GM12878 (cell line): ENCODE measurements around the gene DNAI2. TPM values are rescaled to one million over a fixed set of nuclear protein-coding genes. Genes with fewer than 3 reads are reported as not detected.

Source experiments
- ATAC-seq: fragments of 200-7000 bp; cut with Tn5 transposase; 3 replicates; pipeline ENCODE4 v1.9.1; 2020; ENCODE audit warnings: mild to moderate bottlenecking, moderate library complexity
- BruUV-seq: library from RNA; stranded (reverse); fragments of 400-500 nt; replicated peaks from 2 replicates; lab custom pipeline; 2021; lab: Mats Ljungman, UMichigan
- CTCF ChIA-PET: fragments of 300-600 bp; sonication (Branson Sonifier 250); formaldehyde crosslinking; extraction: SDS; loops from one replicate; lab custom pipeline; 2021; ENCODE audit warnings: inconsistent platforms; lab: Yijun Ruan, JAX
- POLR2A ChIA-PET: fragments of 350-600 bp; formaldehyde crosslinking; extraction: SDS; loops from one replicate; lab custom pipeline; 2021; ENCODE audit warnings: inconsistent platforms; lab: Charles Lee
- RAD21 ChIA-PET: fragments of 300-600 bp; sonication (Branson Sonifier 250); formaldehyde crosslinking; loops from one replicate; lab custom pipeline; 2023; ENCODE audit warnings: antibody characterized with exemption; ENCODE audit not compliant: unreplicated experiment; lab: Charles Lee
- SMC1A ChIA-PET: fragments of 300-600 bp; sonication (Branson Sonifier 250); formaldehyde crosslinking; loops from one replicate; lab custom pipeline; 2023; ENCODE audit not compliant: unreplicated experiment, uncharacterized antibody; lab: Charles Lee
- DNase-seq: peaks from one replicate; pipeline ENCODE4 v3.0.0-alpha.2; 2011; ENCODE audit warnings: low read depth, low spot score
- FAIRE-seq: peaks from 3 replicates; lab custom pipeline; 2011; peaks lifted over from hg19 to GRCh38; lab: Jason Lieb, UNC
- H2AFZ ChIP-seq: 2 replicates; pipeline ENCODE4 v1.6.0; 2011; ENCODE audit warnings: low read depth, low read length, control low read depth; ENCODE audit not compliant: control insufficient read depth
- H3K27ac ChIP-seq: 2 replicates; pipeline ENCODE4 v1.5.1; 2011; ENCODE audit warnings: control low read depth; ENCODE audit not compliant: control insufficient read depth, insufficient read depth
- H3K27me3 ChIP-seq, 2 experiments: replicated peaks in 1 of 2; 2 replicates each; pipeline versions ENCODE4 v1.6.0 to v1.6.1; 2011; ENCODE audit warnings: low read length in 1 of 2; ENCODE audit not compliant: control insufficient read depth in 2 of 2, insufficient read depth in 2 of 2
- H3K36me3 ChIP-seq, 2 experiments: 2 replicates each; pipeline ENCODE4 v1.5.1; 2011; ENCODE audit warnings: low read length in 1 of 2; ENCODE audit not compliant: control insufficient read depth in 2 of 2, insufficient read depth in 2 of 2
- H3K4me1 ChIP-seq: 2 replicates; pipeline ENCODE4 v1.6.1; 2011; ENCODE audit warnings: mild to moderate bottlenecking, low read length, moderate library complexity, mixed read lengths; ENCODE audit not compliant: control insufficient read depth, insufficient read depth
- H3K4me2 ChIP-seq: 2 replicates; pipeline ENCODE4 v1.6.0; 2011; ENCODE audit warnings: control low read depth; ENCODE audit not compliant: control insufficient read depth, insufficient read depth
- H3K4me3 ChIP-seq: fragments of 200-600 bp; sonication (generic); 2 replicates; pipeline ENCODE4 v1.5.1; 2016
- H3K79me2 ChIP-seq: 2 replicates; pipeline ENCODE4 v1.6.0; 2011; ENCODE audit warnings: low read length; ENCODE audit not compliant: control insufficient read depth, insufficient read depth
- H3K9ac ChIP-seq: 2 replicates; pipeline ENCODE4 v1.8.0; 2011; ENCODE audit warnings: low read length, control low read depth, mixed read lengths; ENCODE audit not compliant: control insufficient read depth, insufficient read depth
- H3K9me3 ChIP-seq: replicated peaks from 3 replicates; pipeline ENCODE4 v1.5.1; 2011; ENCODE audit warnings: mild to moderate bottlenecking, low read length; ENCODE audit not compliant: control insufficient read depth, insufficient read depth
- H4K20me1 ChIP-seq: 2 replicates; pipeline ENCODE4 v1.6.0; 2011; ENCODE audit not compliant: control insufficient read depth, insufficient read depth
- DPF2 ChIP-seq: fragments of 450-650 bp; IDR thresholded peaks from 2 replicates; pipeline ENCODE4 v1.6.1; 2017; ENCODE audit warnings: mild to moderate bottlenecking
- IKZF1 ChIP-seq: fragments of 450-650 bp; conservative IDR thresholded peaks from 2 replicates; pipeline ENCODE4 v1.6.1; 2017; ENCODE audit warnings: antibody characterized with exemption, mild to moderate bottlenecking
- RBBP5 ChIP-seq: fragments of 200-600 bp; sonication (generic); conservative IDR thresholded peaks from 2 replicates; pipeline ENCODE4 v1.6.1; 2016
- TAF1 ChIP-seq: IDR thresholded peaks from 2 replicates; pipeline ENCODE4 v1.6.1; 2011; ENCODE audit warnings: mild to moderate bottlenecking, low read depth, low read length, borderline replicate concordance
- ZZZ3 ChIP-seq: IDR thresholded peaks from 2 replicates; pipeline ENCODE4 v1.6.1; 2011; ENCODE audit warnings: low read depth; ENCODE audit not compliant: control insufficient read depth, insufficient read length
- WGBS: methylation state at CpG from one replicate; pipeline ENCODE4 v1.1.6; 2016; ENCODE audit warnings: low lambda C conversion rate; ENCODE audit not compliant: insufficient replicate concordance, insufficient coverage; ENCODE audit errors: missing lambda C conversion rate; 5-methylcytosine and 5-hydroxymethylcytosine counted together
- in situ Hi-C: fragments of 300-500 bp; cut with MboI; formaldehyde crosslinking; loops from 9 replicates; pipeline ENCODE4 v1.14.3; 2018; ENCODE audit warnings: mixed read lengths
- intact Hi-C: fragments of 100-400 bp; cut with micrococcal nuclease; formaldehyde crosslinking; loops from one replicate; pipeline ENCODE4 v1.14.2; 2022; ENCODE audit not compliant: unreplicated experiment
- polyA plus RNA-seq, 11 experiments: library from polyadenylated mRNA; depleted of rRNA in 4 of 11; unstranded in 6 of 11; stranded (reverse) in 5 of 11; fragments of >200 nt; fragmentation: Nextera tagmentation in 4 of 11; fragmentation: Illumina TruSeq in 1 of 11; extraction: Ambion mirVana in 4 of 11; extraction: Trizol in 1 of 11; gene quantifications; 1 replicate in 1 of 11; 2 replicates in 10 of 11; pipeline versions ENCODE4 v1.2.1 to v1.2.3, GENCODE V29; 2011 to 2016; ENCODE audit warnings: inconsistent platforms in 2 of 11, missing spikeins in 2 of 11, low read depth in 1 of 11
- total RNA-seq, 4 experiments: library from RNA; depleted of rRNA in 3 of 4; stranded (reverse); fragments of >200 nt in 3 of 4; fragmentation: Illumina TruSeq in 1 of 4; extraction: Trizol in 1 of 4; gene quantifications; 2 replicates each; pipeline versions ENCODE4 v1.2.1 to v1.2.3, GENCODE V29; 2013 to 2021
- TF ChIP-seq, protein P1 (sequence below): fragments of 450-650 bp; IDR thresholded peaks from 2 replicates; pipeline ENCODE4 v1.6.1; 2017; ENCODE audit warnings: antibody characterized with exemption, mild to moderate bottlenecking, moderate library complexity
- TF ChIP-seq, protein P2 (sequence below): fragments of 450-650 bp; IDR thresholded peaks from 2 replicates; pipeline ENCODE4 v1.6.1; 2016; ENCODE audit warnings: mild to moderate bottlenecking

Gene DNAI2
- total and polyA plus RNA-seq, 10 of the 15 experiments (the other 5 are each of a cell fraction or from before 2014, with no cell fraction given) = 0.04 to 1.8 (median 0.13) TPM

DNA sequence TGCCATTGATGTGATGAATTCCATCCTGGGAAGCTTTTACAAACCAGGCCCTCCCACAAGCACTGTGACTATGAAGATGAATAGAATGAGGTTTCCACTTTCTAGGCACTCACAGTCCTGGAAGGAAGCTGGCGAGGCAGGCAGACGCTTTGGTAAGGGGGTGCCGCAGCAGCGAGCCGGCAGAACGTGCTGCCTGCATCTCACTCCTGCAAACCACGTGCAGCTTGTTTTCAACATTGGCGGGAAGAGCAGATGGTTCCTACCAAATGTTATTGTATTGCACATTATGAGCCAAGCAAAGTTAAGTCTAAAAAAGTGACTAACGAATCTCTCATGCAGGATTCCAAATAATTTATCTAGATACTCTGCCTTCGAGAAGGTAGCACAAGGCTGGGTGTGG is 3.7 kb upstream of the DNAI2 start:
- in situ Hi-C loops (loop anchor here (10.0 kb wide), 1 partner anchor 56 kb away; the partner anchor contains the start of gene TTYH2), intact Hi-C loops (no loop called here)
- no peak overlapping the region for H3K4me3 ChIP-seq
- no peaks in the 10 kb centered on the region; the same call in 2 of the 3 replicates for H3K9me3 ChIP-seq
- POLR2A ChIA-PET = no interaction called here
- H3K9ac ChIP-seq = no peak overlapping the region
- H4K20me1 ChIP-seq = no peaks in the 10 kb centered on the region
- no peak for DNase-seq
- no peak for ATAC-seq
- CTCF ChIA-PET = interaction anchor here (0.6 to 0.9 kb wide), 3 partner anchors 14 to 64 kb away, joined by 3 read pairs; no protein-coding TSS in a partner anchor
- RAD21 ChIA-PET = no interaction called here
- FAIRE-seq = no peak
- H3K27ac ChIP-seq = no peak overlapping the region
- H3K79me2 ChIP-seq = no peaks in the 10 kb centered on the region
- no TSS peak for BruUV-seq
- no peak overlapping the region for H2AFZ ChIP-seq
- H3K36me3 ChIP-seq = no peaks in the 10 kb centered on the region
- H3K4me1 ChIP-seq = peaks cover 17% of the 10 kb centered on the region
- SMC1A ChIA-PET = interaction anchor here (1.1 kb wide), 1 partner anchor 8 kb away, joined by 4 read pairs; no protein-coding TSS in a partner anchor
- WGBS = 50% methylated on average over 10 of the region's 10 CpGs
- no peak overlapping the region for H3K4me2 ChIP-seq
- H3K27me3 ChIP-seq = no peaks in the 10 kb centered on the region; a peak in 1 of 4 replicates
- TF ChIP-seq DPF2 (no peak), ZZZ3 (no peak), IKZF1 (no peak), RBBP5 (no peak), TAF1 (no peak)
- TF ChIP-seq, protein P1, sequence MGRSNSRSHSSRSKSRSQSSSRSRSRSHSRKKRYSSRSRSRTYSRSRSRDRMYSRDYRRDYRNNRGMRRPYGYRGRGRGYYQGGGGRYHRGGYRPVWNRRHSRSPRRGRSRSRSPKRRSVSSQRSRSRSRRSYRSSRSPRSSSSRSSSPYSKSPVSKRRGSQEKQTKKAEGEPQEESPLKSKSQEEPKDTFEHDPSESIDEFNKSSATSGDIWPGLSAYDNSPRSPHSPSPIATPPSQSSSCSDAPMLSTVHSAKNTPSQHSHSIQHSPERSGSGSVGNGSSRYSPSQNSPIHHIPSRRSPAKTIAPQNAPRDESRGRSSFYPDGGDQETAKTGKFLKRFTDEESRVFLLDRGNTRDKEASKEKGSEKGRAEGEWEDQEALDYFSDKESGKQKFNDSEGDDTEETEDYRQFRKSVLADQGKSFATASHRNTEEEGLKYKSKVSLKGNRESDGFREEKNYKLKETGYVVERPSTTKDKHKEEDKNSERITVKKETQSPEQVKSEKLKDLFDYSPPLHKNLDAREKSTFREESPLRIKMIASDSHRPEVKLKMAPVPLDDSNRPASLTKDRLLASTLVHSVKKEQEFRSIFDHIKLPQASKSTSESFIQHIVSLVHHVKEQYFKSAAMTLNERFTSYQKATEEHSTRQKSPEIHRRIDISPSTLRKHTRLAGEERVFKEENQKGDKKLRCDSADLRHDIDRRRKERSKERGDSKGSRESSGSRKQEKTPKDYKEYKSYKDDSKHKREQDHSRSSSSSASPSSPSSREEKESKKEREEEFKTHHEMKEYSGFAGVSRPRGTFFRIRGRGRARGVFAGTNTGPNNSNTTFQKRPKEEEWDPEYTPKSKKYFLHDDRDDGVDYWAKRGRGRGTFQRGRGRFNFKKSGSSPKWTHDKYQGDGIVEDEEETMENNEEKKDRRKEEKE = no peak
- TF ChIP-seq, protein P2, sequence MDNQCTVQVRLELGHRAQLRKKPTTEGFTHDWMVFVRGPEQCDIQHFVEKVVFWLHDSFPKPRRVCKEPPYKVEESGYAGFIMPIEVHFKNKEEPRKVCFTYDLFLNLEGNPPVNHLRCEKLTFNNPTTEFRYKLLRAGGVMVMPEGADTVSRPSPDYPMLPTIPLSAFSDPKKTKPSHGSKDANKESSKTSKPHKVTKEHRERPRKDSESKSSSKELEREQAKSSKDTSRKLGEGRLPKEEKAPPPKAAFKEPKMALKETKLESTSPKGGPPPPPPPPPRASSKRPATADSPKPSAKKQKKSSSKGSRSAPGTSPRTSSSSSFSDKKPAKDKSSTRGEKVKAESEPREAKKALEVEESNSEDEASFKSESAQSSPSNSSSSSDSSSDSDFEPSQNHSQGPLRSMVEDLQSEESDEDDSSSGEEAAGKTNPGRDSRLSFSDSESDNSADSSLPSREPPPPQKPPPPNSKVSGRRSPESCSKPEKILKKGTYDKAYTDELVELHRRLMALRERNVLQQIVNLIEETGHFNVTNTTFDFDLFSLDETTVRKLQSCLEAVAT = no peak
